GM15510 (cell line): Measurements from ENCODE around the gene IGSF11.

Experiments used
- POLR2A ChIP-seq: IDR thresholded peaks from 3 replicates; pipeline ENCODE4 v1.6.1; 2011; ENCODE audit warnings: borderline replicate concordance; ENCODE audit not compliant: insufficient read length; ENCODE audit errors: extremely low read depth

Gene IGSF11

DNA sequence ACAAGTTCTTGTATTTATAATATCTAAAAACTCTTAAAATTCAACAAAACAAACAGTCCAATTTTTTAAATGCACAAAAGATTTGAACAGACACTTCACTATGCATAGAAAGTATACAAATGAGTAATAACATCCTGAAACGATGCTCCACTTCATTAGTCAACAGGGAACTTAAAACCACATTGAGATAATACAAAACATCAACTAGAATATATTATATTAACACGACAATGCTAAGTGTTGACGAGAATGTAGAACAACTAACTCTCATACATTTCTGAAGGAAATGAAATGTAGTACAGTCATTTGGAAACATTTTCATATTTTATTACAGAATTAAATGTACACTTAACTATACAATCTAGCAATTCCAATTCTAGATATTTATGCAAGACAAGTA is 93.4 kb downstream of the IGSF11 start:
- no peak for TF ChIP-seq POLR2A

DNA sequence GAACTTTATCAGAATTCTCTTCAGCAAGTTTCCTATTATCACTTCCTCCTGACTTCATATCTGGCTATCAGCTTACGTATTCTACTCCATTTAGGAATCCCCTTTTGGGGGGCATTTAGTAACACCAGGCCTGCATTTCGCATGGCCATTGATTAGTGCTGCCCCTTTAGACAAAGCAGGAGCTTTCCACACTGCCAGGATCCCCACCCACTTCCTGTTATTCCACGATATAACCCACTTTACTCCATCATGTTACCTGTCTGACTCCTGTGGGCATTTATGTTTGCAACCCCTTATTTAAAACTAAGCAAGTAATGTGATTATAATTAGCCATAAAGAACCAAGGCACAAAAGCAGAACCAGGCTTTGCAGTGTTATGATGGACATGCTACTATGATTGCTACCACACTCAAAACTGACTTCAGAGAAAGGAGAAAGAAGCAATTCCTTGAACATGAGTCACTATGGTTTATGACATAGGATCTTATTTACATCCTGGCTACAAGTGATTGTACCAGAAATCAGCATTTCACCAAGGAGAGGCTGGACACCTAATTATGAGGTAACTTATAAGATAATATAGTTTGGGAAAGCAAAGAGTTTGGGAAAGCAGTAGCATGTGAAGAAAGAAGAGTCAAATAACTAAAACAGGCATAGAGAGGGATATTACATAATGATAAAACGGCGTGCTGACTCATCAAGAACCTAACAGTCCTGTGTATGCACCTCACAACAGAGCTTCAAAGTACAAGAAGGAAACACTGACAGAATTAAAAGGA is 96.3 kb downstream of the IGSF11 start:
- TF ChIP-seq POLR2A = no peak

DNA sequence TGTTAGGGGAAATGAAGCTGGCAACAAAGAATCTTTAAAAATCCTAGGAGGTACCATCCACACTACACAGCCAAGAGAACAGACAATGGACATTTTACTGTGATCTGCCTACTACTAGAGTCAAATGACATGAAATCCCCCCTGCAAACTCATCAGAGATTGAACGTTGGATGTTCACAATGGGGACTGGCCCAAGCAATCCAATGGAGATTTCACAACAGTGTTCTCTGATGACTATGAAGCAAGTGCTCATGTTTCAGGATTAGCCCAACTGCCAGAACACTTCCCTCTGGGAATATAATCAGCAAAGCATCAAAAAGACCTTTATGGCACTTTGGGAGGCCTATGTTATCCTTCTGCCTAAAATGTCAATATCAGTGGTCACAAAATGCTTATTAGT is 97.8 kb downstream of the IGSF11 start:
- TF ChIP-seq POLR2A = no peak

DNA sequence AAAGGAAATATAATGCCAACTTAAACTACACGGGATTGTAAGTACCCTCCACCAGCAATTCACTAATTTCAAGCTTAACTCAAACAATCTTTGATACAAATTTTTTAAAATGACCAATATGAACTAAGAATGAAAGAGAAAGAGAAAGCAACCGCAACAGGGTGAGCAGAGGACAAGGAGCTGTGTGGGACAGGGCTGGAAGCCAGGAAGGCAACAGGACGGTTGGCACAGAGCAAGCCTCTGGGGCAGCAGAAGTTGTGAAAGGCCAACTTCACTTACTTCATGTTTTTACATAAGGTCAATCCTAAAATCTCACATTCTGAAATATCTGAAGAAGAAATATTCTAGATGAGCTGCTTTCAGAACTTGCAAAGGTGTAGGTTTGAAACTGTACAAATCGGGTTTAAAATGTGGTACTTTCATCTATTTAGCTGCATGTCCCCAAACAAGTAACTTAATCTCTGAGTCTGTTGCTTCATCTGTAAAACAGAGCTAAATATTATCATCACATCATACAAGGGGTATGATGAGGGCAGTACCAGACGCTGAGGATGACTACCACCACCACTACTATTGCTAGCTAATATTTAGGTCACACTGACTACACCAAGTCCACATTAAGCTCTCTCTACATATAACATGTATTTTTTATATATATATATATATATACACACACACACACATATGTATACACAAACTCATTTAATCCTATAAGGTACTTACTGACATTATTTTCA is 101.7 kb downstream of the IGSF11 start:
- TF ChIP-seq POLR2A = no peak

DNA sequence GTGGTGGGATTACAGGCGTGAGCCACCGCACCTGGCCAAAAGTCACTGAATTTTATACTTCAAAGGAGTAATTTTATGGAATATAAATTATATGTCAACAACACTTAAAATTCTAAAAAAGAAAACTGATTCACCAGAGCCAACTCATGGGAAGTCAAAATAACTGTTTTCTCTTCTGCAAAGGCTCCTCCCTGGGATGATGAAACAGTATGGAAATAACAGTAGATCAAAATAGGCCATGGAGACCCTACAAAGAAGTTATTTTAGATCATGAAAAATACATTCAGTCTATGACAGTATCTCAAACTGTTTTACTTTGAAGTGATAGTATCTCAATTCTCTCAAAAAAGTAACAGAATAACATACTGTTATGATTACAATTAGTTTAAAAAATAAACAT is 102.7 kb downstream of the IGSF11 start:
- no peak for TF ChIP-seq POLR2A

DNA sequence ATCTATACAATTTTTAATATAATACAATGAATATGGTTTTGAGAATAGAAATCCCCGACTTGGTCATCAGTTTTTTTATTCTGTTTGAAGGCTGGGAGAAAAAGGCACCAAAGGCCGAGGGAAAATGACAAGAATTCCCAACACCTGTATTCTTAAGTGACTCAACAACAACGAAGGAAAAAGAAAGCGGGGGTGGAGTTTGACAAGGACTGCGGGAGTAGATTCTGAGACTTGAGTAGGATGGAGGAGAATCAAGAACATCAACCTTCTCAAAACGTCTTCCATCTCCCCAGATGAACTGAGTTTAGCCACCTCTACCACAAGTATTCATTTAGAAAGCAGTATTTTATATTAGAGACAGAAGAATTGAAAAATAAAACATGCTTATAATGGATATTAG is 107.2 kb downstream of the IGSF11 start:
- TF ChIP-seq POLR2A = no peak

DNA sequence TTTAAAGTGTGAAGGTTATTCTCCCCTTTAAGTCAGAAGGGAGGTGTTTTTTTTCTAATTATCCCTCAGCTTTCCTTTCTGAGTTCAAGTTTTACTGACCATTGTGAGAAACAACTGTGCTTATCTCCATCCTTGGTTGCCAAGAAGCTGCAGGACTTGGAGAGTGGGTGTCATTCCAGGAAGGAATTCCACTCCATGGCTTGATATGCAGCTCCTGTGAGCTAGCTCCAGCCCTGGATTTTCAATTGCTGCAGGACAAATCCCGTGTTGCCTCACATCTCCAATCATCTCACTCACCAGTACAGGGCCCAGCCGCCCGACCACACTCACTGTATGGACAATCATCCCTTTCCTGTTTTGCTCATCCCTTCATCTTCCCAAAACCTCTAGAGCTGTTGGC is 122.5 kb downstream of the IGSF11 start:
- no peak for TF ChIP-seq POLR2A

DNA sequence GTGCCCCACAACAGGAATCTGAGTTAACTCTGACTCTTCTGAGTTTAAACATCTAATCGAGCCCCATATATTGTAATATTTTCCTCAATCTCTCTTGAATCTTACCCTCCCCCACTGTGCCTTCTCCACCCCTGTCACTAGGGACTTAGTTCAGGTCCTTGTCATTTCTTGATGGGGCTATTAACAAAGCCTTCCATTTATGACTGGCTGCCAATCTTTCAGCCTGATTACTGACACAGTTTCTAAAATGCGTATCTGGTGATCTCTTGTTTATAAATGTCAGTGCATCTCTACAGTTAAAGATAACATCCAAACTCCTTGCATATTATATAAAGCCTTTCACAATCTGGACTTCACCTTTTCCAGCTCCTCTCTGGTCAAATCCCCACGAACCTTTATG is 124.3 kb downstream of the IGSF11 start:
- TF ChIP-seq POLR2A = no peak

DNA sequence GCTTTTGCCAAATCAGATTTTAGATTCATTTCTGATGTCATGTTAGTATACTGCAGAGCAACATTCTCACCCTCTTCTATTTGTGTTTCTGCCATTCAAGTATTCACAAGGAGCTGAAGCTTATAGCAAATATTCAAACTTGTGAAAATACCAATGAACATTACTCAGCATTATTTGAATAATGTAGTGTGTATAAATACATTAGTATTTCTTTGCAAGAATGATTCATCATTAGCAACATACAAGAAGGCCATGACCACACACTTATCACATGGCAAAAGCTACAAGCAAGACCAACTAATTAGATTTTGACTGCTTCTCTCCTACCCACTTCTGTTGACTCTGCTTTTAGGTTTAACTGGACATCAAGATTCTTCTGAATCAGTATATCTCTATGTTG is 124.9 kb downstream of the IGSF11 start:
- TF ChIP-seq POLR2A = no peak

DNA sequence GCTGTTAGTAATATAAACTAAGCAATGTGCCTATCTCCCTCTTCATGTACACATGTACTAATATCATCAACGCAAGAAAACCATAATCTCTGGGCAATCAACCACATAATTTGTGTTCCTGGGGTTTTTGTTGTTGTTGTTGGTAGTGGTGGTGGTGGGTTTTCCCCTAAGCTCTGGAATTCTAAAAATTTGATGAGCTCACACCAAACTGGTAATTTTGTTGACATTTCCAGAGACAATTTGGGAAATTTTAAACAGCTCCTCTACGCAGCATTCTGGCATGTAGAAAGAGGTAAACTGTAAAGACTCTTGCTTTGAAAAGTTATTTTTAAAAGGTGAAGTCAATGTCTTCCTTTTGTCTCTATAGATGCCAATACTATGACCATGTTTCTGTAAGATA is 126.7 kb downstream of the IGSF11 start:
- no peak for TF ChIP-seq POLR2A

DNA sequence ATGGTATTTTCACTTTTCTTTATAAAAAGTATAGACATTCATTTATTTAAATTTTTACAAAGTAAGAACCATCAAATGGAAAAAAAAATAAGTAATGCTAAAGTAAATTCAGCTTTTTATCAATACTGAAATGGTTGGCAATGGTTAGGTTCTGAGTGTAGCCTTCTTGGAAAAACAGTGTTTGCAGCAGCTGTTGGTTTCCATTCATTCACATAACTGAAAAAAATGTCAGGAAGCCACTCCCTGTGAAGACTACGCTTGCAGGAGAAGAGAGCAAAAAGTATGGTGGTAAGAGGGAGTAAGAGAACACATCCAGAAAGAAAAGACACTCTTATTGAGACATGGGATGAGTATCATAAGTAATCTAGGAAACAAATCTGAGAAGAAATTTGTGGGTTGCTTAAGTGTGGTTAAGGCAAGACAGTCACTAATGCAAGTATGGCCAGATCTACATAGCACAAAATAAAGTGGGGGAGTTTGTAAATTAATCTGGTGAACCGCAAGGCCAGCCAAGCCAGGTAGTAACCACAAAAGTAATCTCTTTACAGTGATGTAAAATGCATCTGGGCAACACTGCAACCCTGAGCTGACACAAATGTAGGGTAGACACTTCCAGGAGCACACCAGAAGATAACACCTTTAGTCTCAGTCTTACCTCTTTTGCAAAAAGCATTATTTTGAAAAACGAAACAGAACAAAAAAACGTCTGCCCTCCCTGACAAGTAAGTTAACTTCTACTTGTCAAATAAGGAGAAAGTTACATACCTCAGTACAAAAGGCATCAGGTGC is 133.7 kb downstream of the IGSF11 start:
- no peak for TF ChIP-seq POLR2A

DNA sequence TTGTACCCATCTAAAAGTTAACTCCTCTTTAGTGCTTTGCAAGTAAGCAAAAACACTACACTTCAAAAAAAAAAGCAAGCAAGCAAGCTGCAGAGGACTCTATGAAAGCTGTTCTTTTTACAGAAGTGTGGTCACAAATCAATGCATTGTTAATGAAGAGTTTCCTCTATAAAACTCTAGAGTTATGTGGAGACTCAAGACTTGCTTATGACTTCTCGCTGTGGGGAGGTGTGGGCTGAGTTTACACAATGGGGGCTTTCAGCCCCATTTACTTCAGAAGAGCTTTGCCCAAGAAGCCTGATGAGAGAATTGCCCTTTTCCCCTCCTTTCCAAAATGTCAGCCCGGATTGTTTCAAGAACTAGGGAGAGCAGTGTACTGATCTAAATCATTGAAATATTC is 144.4 kb downstream of the IGSF11 start:
- TF ChIP-seq POLR2A = no peak

DNA sequence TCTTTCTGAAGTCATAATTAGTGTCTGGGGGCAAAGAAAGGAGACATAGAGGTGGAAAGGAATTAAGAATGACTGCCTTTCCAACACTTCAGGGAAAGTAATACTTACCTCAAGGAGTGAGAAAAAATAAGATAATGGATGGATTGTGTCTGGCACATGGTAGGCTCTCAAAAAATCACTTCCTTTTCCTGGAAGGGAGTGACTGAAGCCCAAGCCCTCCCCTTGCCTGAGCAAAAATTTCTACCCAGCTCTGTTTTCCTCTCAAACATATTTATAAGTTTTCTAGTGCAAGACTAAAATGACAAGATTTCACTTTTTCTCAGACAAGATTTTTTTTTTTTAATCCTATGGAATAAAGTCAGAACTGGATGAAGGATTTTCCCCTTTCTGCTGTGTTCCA is 145.0 kb downstream of the IGSF11 start:
- TF ChIP-seq POLR2A = no peak

DNA sequence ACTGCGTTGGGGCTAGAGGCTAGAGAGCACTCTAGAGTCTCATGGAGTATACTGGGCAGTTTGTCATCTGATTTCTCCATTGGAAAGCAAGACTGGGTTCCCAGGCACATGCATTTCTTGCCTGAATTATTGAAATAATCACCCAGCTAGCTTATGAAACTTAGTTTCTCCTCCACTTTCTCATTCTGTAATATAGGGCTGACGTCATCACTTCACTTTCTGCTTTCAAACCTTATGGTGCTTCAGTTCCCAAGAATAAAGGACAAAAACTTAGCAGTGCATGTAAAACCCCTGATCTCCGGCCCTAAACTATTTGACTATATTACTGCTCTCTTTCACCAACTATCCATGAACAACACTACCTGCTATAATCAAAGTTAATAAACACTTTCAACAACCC is 147.9 kb downstream of the IGSF11 start:
- TF ChIP-seq POLR2A = no peak

DNA sequence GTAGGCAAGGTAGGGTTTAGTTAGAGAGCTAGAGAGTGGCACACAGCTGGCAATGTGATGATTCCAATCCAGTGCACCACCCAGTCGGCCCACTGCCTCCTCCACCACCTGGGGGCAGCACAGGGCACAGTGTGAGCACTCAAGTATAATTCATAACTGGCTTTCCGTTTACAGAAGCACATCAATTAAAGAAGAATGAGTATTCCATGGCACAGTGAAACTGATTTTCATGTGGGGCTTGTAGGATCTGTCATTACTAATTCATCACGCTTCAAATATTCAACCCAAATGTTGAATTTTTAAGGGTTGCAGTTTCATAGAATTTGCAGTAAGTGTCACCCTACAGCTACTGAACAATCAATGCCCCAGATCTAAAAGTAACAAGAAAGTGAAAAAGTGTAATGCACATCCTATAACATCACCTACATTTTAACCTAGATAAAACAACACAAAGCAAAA is 149.9 kb downstream of the IGSF11 start:
- TF ChIP-seq POLR2A = no peak
